Measurements from ENCODE around the gene SLC9A7.
A peak's percentile ranks its signal among the peaks of the same experiment; 100 is the strongest.

DNA sequence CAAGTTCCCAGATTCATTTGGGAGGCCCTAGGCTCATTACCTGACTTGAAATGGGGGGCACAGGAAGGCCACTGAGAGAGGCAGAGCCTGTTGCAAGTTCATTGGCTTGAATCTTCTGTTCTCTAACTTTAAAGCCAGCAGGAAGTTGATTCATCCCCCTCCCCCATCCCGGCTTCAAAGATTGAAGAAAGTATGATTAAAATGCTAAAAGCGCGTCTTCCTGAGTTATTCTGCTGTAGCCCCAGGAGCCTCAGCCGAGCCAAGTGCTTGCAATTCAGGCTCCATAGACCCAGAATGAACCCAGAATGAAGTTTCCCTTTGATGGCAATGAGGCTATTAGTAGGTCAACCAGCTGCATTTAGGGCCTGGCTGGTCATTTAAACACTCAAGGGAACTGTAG, 170.7 kb downstream of the SLC9A7 start:
- TF ChIP-seq EP300 (IDR thresholded peaks at IDR 0.05): peak in 1 of 2 donors; percentile 27
- TF ChIP-seq, protein P1, sequence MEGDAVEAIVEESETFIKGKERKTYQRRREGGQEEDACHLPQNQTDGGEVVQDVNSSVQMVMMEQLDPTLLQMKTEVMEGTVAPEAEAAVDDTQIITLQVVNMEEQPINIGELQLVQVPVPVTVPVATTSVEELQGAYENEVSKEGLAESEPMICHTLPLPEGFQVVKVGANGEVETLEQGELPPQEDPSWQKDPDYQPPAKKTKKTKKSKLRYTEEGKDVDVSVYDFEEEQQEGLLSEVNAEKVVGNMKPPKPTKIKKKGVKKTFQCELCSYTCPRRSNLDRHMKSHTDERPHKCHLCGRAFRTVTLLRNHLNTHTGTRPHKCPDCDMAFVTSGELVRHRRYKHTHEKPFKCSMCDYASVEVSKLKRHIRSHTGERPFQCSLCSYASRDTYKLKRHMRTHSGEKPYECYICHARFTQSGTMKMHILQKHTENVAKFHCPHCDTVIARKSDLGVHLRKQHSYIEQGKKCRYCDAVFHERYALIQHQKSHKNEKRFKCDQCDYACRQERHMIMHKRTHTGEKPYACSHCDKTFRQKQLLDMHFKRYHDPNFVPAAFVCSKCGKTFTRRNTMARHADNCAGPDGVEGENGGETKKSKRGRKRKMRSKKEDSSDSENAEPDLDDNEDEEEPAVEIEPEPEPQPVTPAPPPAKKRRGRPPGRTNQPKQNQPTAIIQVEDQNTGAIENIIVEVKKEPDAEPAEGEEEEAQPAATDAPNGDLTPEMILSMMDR (IDR thresholded peaks at IDR 0.05): no peak

Measured in tibial nerve (tissue), 4 donors.